Breast epithelium (tissue), 3 donors: ENCODE results near the gene SESN1.

Experiments
- POLR2A ChIP-seq: fragments of 450-650 bp; IDR thresholded peaks from one replicate; pipeline ENCODE4 v1.6.1; 2016; ENCODE audit warnings: antibody characterized with exemption, mild to moderate bottlenecking, moderate library complexity
- POLR2AphosphoS5 ChIP-seq, 3 donors: sonication (generic); formaldehyde crosslinking; IDR thresholded peaks; one replicate each; pipeline ENCODE4 v1.6.1; 2017; ENCODE audit warnings: antibody characterized with exemption in 3 of 3
- TF ChIP-seq, protein P1 (sequence below), 3 donors: fragments of 450-650 bp; IDR thresholded peaks; one replicate each; pipeline ENCODE4 v1.5.1; 2016 to 2017; ENCODE audit warnings: antibody characterized with exemption in 3 of 3, mild to moderate bottlenecking in 3 of 3, moderate library complexity in 3 of 3

DNA sequence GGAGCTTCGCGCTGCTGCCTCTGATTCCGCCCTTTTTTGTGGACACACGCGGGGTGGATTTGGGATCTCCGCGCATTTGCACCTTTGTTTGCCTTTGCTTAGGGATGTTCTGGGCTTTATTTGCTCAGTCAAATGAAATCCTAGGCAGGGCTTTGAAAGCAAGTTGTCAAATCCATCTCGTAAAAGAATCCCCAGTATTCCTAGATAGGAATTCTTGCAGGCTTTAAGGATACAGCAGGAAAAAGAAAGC, 1.1 kb upstream of the SESN1 start:
- TF ChIP-seq, protein P1, sequence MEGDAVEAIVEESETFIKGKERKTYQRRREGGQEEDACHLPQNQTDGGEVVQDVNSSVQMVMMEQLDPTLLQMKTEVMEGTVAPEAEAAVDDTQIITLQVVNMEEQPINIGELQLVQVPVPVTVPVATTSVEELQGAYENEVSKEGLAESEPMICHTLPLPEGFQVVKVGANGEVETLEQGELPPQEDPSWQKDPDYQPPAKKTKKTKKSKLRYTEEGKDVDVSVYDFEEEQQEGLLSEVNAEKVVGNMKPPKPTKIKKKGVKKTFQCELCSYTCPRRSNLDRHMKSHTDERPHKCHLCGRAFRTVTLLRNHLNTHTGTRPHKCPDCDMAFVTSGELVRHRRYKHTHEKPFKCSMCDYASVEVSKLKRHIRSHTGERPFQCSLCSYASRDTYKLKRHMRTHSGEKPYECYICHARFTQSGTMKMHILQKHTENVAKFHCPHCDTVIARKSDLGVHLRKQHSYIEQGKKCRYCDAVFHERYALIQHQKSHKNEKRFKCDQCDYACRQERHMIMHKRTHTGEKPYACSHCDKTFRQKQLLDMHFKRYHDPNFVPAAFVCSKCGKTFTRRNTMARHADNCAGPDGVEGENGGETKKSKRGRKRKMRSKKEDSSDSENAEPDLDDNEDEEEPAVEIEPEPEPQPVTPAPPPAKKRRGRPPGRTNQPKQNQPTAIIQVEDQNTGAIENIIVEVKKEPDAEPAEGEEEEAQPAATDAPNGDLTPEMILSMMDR (IDR thresholded peaks at IDR 0.05), result no peak
- TF ChIP-seq POLR2AphosphoS5 (IDR thresholded peaks at IDR 0.05), result no peak
- TF ChIP-seq POLR2A, result no peak
